Measurements from ENCODE around the gene EPHB4.
"Not testable (repeated sequence)": the region's sequence is repeated elsewhere in the genome, so short reads cannot be mapped to it uniquely, and the experiment has no call there.

EPHB4 gene

DNA sequence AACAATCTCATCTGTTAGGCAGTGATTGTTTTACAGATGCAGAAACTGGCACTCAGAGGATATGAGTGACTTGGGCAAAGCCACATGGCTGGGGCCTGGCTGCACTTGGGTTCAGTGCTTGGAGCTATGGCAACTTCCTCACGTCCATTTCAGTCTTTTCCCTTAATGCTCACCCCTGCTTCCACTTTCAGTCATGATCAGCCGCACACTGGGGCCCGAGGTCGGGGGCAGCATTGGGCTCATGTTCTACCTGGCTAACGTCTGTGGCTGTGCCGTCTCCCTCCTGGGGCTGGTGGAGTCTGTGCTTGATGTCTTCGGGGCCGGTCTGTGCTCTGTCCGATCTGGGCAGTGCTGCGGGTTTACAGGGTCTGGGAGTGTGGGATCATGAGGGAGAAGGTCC, 28.2 kb upstream of the EPHB4 start:
- TF ChIP-seq, protein P1, sequence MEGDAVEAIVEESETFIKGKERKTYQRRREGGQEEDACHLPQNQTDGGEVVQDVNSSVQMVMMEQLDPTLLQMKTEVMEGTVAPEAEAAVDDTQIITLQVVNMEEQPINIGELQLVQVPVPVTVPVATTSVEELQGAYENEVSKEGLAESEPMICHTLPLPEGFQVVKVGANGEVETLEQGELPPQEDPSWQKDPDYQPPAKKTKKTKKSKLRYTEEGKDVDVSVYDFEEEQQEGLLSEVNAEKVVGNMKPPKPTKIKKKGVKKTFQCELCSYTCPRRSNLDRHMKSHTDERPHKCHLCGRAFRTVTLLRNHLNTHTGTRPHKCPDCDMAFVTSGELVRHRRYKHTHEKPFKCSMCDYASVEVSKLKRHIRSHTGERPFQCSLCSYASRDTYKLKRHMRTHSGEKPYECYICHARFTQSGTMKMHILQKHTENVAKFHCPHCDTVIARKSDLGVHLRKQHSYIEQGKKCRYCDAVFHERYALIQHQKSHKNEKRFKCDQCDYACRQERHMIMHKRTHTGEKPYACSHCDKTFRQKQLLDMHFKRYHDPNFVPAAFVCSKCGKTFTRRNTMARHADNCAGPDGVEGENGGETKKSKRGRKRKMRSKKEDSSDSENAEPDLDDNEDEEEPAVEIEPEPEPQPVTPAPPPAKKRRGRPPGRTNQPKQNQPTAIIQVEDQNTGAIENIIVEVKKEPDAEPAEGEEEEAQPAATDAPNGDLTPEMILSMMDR (IDR thresholded peaks at IDR 0.05; ENCODE audit: low read depth, low read length), result no peak
- TF ChIP-seq MYC (IDR thresholded peaks at IDR 0.05; ENCODE audit: low read depth, low read length) (no peak), POLR2A (IDR thresholded peaks at IDR 0.05; ENCODE audit: extremely low read depth, insufficient read length) (no peak)
- TF ChIP-seq, protein P2, sequence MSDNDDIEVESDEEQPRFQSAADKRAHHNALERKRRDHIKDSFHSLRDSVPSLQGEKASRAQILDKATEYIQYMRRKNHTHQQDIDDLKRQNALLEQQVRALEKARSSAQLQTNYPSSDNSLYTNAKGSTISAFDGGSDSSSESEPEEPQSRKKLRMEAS (IDR thresholded peaks at IDR 0.05; ENCODE audit: low read depth, low read length), result no peak
- DNase-seq (ENCODE audit: low read depth), result no peak
- H3K4me3 ChIP-seq (ENCODE audit: low read depth, low read length), result no peak overlapping the region

- not testable (repeated sequence) for H3K4me3 ChIP-seq (ENCODE audit: low read depth, low read length); DNase-seq (ENCODE audit: low read depth)
These were observed 27.6 kb upstream of the EPHB4 start for GRCh38 chr7:100854899-100855298.

DNA sequence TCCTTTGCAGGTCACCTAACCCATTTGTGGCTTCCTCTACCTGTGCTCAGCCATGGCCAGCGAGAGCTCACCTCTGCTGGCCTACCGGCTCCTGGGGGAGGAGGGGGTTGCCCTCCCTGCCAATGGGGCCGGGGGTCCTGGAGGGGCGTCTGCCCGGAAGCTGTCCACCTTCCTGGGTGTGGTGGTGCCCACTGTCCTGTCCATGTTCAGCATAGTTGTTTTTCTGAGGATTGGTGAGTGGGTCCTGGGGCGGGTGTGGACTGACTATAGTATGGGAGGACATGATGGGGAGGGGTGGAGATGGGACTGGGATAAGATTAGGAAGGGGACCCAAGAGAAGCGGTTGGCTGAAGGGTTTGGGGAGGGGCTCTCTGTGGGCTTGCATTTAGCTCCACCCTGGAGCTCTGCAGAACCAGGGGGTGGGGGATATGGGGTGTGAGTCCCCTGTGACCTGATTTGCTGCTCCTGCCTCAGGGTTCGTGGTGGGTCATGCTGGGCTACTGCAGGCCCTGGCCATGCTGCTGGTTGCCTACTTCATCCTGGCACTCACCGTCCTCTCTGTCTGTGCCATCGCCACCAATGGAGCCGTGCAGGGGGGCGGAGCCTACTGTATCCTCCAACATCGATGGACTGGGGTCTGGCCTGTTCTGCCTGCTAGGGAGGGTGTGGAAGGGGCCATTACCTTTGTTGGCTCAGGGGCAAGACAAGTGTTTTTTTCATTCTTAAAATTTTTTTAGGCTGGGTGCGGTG, 27.0 kb upstream of the EPHB4 start:
- no peak overlapping the region for H3K4me3 ChIP-seq (ENCODE audit: low read depth, low read length)
- TF ChIP-seq, protein P2 (IDR thresholded peaks at IDR 0.05; ENCODE audit: low read depth, low read length), result no peak
- TF ChIP-seq, protein P1 (IDR thresholded peaks at IDR 0.05; ENCODE audit: low read depth, low read length), result no peak
- no peak for TF ChIP-seq POLR2A (IDR thresholded peaks at IDR 0.05; ENCODE audit: extremely low read depth, insufficient read length)
- TF ChIP-seq MYC (IDR thresholded peaks at IDR 0.05; ENCODE audit: low read depth, low read length), result no peak
- no peak for DNase-seq (ENCODE audit: low read depth)

DNA sequence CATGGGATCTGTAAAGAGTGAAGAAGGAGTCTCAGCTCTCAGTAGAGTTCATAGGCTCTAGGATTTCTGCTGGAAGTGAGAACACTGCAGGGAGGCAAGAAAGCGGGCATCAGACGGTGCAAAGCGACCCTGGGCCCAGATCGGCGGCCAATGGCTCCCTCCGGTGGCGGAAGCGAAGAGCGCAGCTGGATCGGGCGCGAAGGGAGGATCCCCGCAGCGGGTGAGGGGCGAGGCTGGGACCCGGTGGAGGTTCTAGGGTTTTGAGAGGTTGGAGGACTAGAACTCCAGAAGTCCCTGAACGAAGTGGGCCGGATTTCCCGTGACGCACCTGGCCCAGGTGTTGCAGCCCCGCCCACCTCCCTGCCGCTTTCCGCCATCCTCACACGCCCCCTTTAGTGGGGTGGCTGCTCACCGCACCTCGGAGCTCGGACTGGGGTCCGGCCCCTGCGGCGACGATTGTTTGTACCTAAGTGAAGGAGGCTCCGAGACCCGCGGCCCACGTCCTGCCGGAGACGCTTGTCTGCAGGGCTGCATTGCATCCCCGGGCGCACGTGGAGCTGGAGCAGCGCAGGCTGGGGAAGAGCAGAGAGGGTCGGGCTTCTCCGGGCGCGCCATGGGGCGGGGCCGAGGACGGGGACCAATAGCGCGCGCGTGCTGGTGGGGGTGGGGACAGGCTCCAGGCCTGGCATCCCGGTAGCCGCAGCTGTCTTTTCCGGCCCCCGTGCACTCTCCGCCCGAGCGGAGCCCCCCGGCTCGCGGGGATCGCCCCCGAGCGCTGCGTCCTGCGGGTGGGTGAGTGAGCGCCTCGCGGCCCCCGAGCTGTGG, 24.9 kb upstream of the EPHB4 start, which contains the start of gene SLC12A9:
SLC12A9 (plus strand) TSS at position 666 of the 825 bp plus-strand sequence. CDS start 1,485 bp downstream, outside the sequence.
- H3K4me3 ChIP-seq (ENCODE audit: low read depth, low read length), result peak within 1 kb of the TSS; percentile 82
- TF ChIP-seq, protein P1 (IDR thresholded peaks at IDR 0.05; ENCODE audit: low read depth, low read length), result peak; percentile 95
- peak; percentile 67 for TF ChIP-seq POLR2A (IDR thresholded peaks at IDR 0.05; ENCODE audit: extremely low read depth, insufficient read length)
- TF ChIP-seq MYC (IDR thresholded peaks at IDR 0.05; ENCODE audit: low read depth, low read length), result peak; percentile 96
- TF ChIP-seq, protein P2 (IDR thresholded peaks at IDR 0.05; ENCODE audit: low read depth, low read length), result peak; percentile 98
- DNase-seq (ENCODE audit: low read depth), result peak; percentile 96

DNA sequence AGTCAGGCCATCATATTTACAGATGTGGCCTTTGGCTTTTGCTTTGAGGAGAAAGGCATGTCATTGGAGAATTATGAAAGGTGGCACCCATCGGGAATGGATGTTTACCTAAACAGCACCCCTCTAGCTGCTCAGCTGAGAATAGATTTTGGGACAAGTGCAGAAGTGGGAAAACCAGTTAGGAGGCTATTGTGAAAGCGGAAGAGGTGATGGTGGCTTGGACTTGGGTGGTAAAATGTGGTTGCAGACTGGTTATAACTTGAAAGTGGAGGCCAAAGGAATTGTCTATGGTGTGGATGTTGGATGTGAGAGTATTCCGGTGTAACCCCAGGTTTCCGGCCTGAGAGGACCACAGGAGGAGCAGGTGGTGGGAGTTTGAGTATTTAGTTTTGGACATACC, 20.0 kb upstream of the EPHB4 start:
- H3K4me3 ChIP-seq (ENCODE audit: low read depth, low read length), result no peak overlapping the region
- DNase-seq (ENCODE audit: low read depth), result no peak
- TF ChIP-seq, protein P1 (IDR thresholded peaks at IDR 0.05; ENCODE audit: low read depth, low read length), result no peak
- TF ChIP-seq MYC (IDR thresholded peaks at IDR 0.05; ENCODE audit: low read depth, low read length) (no peak), POLR2A (IDR thresholded peaks at IDR 0.05; ENCODE audit: extremely low read depth, insufficient read length) (no peak)
- TF ChIP-seq, protein P2 (IDR thresholded peaks at IDR 0.05; ENCODE audit: low read depth, low read length), result no peak

- TF ChIP-seq, protein P2 (IDR thresholded peaks at IDR 0.05; ENCODE audit: low read depth, low read length), result no peak
- TF ChIP-seq MYC (IDR thresholded peaks at IDR 0.05; ENCODE audit: low read depth, low read length), result no peak
- no peak overlapping the region for H3K4me3 ChIP-seq (ENCODE audit: low read depth, low read length)
These were observed 13.3 kb upstream of the EPHB4 start for GRCh38 chr7:100840470-100841100.

More at GRCh38 chr7:100840470-100841100, 13.3 kb upstream of the EPHB4 start:
- no peak for DNase-seq (ENCODE audit: low read depth)
